ENCODE measurements around the gene FAM98B.
"Not testable (repeated sequence)": the region's sequence is repeated elsewhere in the genome, so short reads cannot be mapped to it uniquely, and the experiment has no call there.

Gene FAM98B

DNA sequence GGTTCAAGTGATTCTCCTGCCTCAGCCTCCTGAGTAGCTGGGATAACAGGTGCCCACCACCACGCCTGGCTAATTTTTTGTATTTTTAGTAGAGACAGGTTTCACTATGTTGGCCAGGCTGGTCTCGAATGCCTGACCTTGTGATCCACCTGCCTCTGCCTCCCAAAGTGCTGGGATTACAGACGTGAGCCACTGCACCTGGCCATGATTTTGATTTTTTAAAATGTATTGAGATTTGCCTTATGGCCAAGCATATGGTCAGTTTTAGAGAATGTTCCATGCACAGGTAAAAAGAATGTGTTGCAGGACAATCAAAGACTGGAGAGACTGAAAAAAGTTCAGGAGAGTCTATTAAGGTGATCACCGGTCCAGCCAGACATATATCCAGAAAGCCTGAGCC lies 16.3 kb upstream of the FAM98B start:
- H3K4me1 ChIP-seq (ENCODE audit: control insufficient read depth, insufficient read depth, low read depth, low read length); H2AFZ ChIP-seq (ENCODE audit: low read depth, low read length); H2BK120ac ChIP-seq (ENCODE audit: low read depth, low read length); H4K91ac ChIP-seq (ENCODE audit: low read length); H4K8ac ChIP-seq (ENCODE audit: low read length); H2BK12ac ChIP-seq (ENCODE audit: low read length in 2 of 2); H3K4me3 ChIP-seq (ENCODE audit: insufficient read depth in 1 of 2, low read depth in 1 of 2, low read length in 2 of 2); H2BK15ac ChIP-seq (ENCODE audit: low read depth, poor library complexity, severe bottlenecking); H3K4me2 ChIP-seq (ENCODE audit: low read length, poor library complexity, severe bottlenecking); H3K9ac ChIP-seq (ENCODE audit: low read length); H3K27me3 ChIP-seq (ENCODE audit: control insufficient read depth in 1 of 2, insufficient read depth in 1 of 2, low read length in 2 of 2); H2BK5ac ChIP-seq (ENCODE audit: low read depth, low read length, poor library complexity, severe bottlenecking); H3K4ac ChIP-seq (ENCODE audit: low read depth in 1 of 2, low read length in 2 of 2); H2AK5ac ChIP-seq (ENCODE audit: low read length, severe bottlenecking); H3K79me1 ChIP-seq (replicated peaks; ENCODE audit: low read length, poor library complexity, severe bottlenecking); H3K9me3 ChIP-seq (ENCODE audit: control insufficient read depth, low read length); H3K36me3 ChIP-seq (ENCODE audit: control insufficient read depth in 1 of 2, insufficient read depth in 2 of 2, low read depth in 1 of 2, low read length in 2 of 2); H3K23ac ChIP-seq (ENCODE audit: low read length in 2 of 2); DNase-seq; H3K18ac ChIP-seq (ENCODE audit: low read depth in 1 of 2, low read length in 2 of 2); H3K27ac ChIP-seq (ENCODE audit: low read length, poor library complexity, severe bottlenecking); H3K14ac ChIP-seq (ENCODE audit: low read length in 2 of 2): not testable (repeated sequence)
- WGBS = 91% methylated on average over 4 of the region's 4 CpGs

GRCh38 chr15:38438031-38438986 lies 15.6 kb upstream of the FAM98B start:
- whole genome bisulfite sequencing = 56% methylated on average over 2 of the region's 2 CpGs
- Histone ChIP-seq H2AK5ac (ENCODE audit: low read length, severe bottlenecking) (no peak overlapping the region), H2BK12ac (ENCODE audit: low read length in 2 of 2) (no peak overlapping the region), H2AFZ (ENCODE audit: low read depth, low read length) (no peak overlapping the region), H3K36me3 (ENCODE audit: control insufficient read depth in 1 of 2, insufficient read depth in 2 of 2, low read depth in 1 of 2, low read length in 2 of 2) (no peaks in the 10 kb centered on the region), H3K18ac (ENCODE audit: low read depth in 1 of 2, low read length in 2 of 2) (no peak overlapping the region), H3K9ac (ENCODE audit: low read length) (no peak overlapping the region), H2BK120ac (ENCODE audit: low read depth, low read length) (no peak overlapping the region), H3K23ac (ENCODE audit: low read length in 2 of 2) (no peak overlapping the region), H2BK5ac (ENCODE audit: low read depth, low read length, poor library complexity, severe bottlenecking) (no peak overlapping the region), H4K8ac (ENCODE audit: low read length) (no peak overlapping the region), H3K79me1 (replicated peaks; ENCODE audit: low read length, poor library complexity, severe bottlenecking) (no peaks in the 10 kb centered on the region), H3K4me2 (ENCODE audit: low read length, poor library complexity, severe bottlenecking) (no peak overlapping the region), H3K27ac (ENCODE audit: low read length, poor library complexity, severe bottlenecking) (no peak overlapping the region), H2BK15ac (ENCODE audit: low read depth, poor library complexity, severe bottlenecking) (no peak overlapping the region), H3K9me3 (ENCODE audit: control insufficient read depth, low read length) (no peaks in the 10 kb centered on the region), H4K91ac (ENCODE audit: low read length) (no peak overlapping the region), H3K14ac (ENCODE audit: low read length in 2 of 2) (no peak overlapping the region), H3K4ac (ENCODE audit: low read depth in 1 of 2, low read length in 2 of 2) (no peak overlapping the region), H3K4me1 (ENCODE audit: control insufficient read depth, insufficient read depth, low read depth, low read length) (peaks cover 3% of the 10 kb centered on the region), H3K4me3 (ENCODE audit: insufficient read depth in 1 of 2, low read depth in 1 of 2, low read length in 2 of 2) (no peak overlapping the region), H3K27me3 (ENCODE audit: control insufficient read depth in 1 of 2, insufficient read depth in 1 of 2, low read length in 2 of 2) (peaks cover 0 to 6% of the 10 kb centered on the region in 2 experiments)
- DNase-seq = peak; percentile 30

GRCh38 chr15:38440353-38441129 lies 13.4 kb upstream of the FAM98B start:
- Histone ChIP-seq H3K4me1 (ENCODE audit: control insufficient read depth, insufficient read depth, low read depth, low read length) (peaks cover 3% of the 10 kb centered on the region), H3K9me3 (ENCODE audit: control insufficient read depth, low read length) (no peaks in the 10 kb centered on the region), H3K23ac (ENCODE audit: low read length in 2 of 2) (no peak overlapping the region), H3K18ac (ENCODE audit: low read depth in 1 of 2, low read length in 2 of 2) (peak overlapping the region in 1 of 2 experiments; percentile 50), H2AFZ (ENCODE audit: low read depth, low read length) (peak overlapping the region; percentile 81), H2BK120ac (ENCODE audit: low read depth, low read length) (no peak overlapping the region), H4K91ac (ENCODE audit: low read length) (no peak overlapping the region), H3K36me3 (ENCODE audit: control insufficient read depth in 1 of 2, insufficient read depth in 2 of 2, low read depth in 1 of 2, low read length in 2 of 2) (no peaks in the 10 kb centered on the region), H2BK5ac (ENCODE audit: low read depth, low read length, poor library complexity, severe bottlenecking) (no peak overlapping the region), H4K8ac (ENCODE audit: low read length) (no peak overlapping the region), H2AK5ac (ENCODE audit: low read length, severe bottlenecking) (no peak overlapping the region), H3K79me1 (replicated peaks; ENCODE audit: low read length, poor library complexity, severe bottlenecking) (no peaks in the 10 kb centered on the region), H3K4ac (ENCODE audit: low read depth in 1 of 2, low read length in 2 of 2) (no peak overlapping the region), H2BK12ac (ENCODE audit: low read length in 2 of 2) (no peak overlapping the region), H3K14ac (ENCODE audit: low read length in 2 of 2) (no peak overlapping the region), H3K27me3 (ENCODE audit: control insufficient read depth in 1 of 2, insufficient read depth in 1 of 2, low read length in 2 of 2) (peaks cover 0 to 6% of the 10 kb centered on the region in 2 experiments), H3K4me3 (ENCODE audit: insufficient read depth in 1 of 2, low read depth in 1 of 2, low read length in 2 of 2) (no peak overlapping the region), H2BK15ac (ENCODE audit: low read depth, poor library complexity, severe bottlenecking) (no peak overlapping the region), H3K27ac (ENCODE audit: low read length, poor library complexity, severe bottlenecking) (no peak overlapping the region), H3K4me2 (ENCODE audit: low read length, poor library complexity, severe bottlenecking) (peak overlapping the region; percentile 54), H3K9ac (ENCODE audit: low read length) (no peak overlapping the region)
- 34% methylated on average over 9 of the region's 9 CpGs for WGBS
- peak; percentile 67 for DNase-seq

GRCh38 chr15:38441130-38441519 lies 12.8 kb upstream of the FAM98B start:
- Histone ChIP-seq H3K4me2 (ENCODE audit: low read length, poor library complexity, severe bottlenecking) (no peak overlapping the region), H4K91ac (ENCODE audit: low read length) (no peak overlapping the region), H3K18ac (ENCODE audit: low read depth in 1 of 2, low read length in 2 of 2) (no peak overlapping the region), H3K9ac (ENCODE audit: low read length) (no peak overlapping the region), H3K9me3 (ENCODE audit: control insufficient read depth, low read length) (no peaks in the 10 kb centered on the region), H3K36me3 (ENCODE audit: control insufficient read depth in 1 of 2, insufficient read depth in 2 of 2, low read depth in 1 of 2, low read length in 2 of 2) (no peaks in the 10 kb centered on the region), H2BK12ac (ENCODE audit: low read length in 2 of 2) (no peak overlapping the region), H3K4ac (ENCODE audit: low read depth in 1 of 2, low read length in 2 of 2) (no peak overlapping the region), H3K14ac (ENCODE audit: low read length in 2 of 2) (no peak overlapping the region), H3K4me1 (ENCODE audit: control insufficient read depth, insufficient read depth, low read depth, low read length) (peaks cover 3% of the 10 kb centered on the region), H2BK15ac (ENCODE audit: low read depth, poor library complexity, severe bottlenecking) (no peak overlapping the region), H3K27ac (ENCODE audit: low read length, poor library complexity, severe bottlenecking) (no peak overlapping the region), H2BK120ac (ENCODE audit: low read depth, low read length) (no peak overlapping the region), H3K79me1 (replicated peaks; ENCODE audit: low read length, poor library complexity, severe bottlenecking) (no peaks in the 10 kb centered on the region), H2AK5ac (ENCODE audit: low read length, severe bottlenecking) (no peak overlapping the region), H3K27me3 (ENCODE audit: control insufficient read depth in 1 of 2, insufficient read depth in 1 of 2, low read length in 2 of 2) (peaks cover 0 to 6% of the 10 kb centered on the region in 2 experiments), H4K8ac (ENCODE audit: low read length) (no peak overlapping the region), H2BK5ac (ENCODE audit: low read depth, low read length, poor library complexity, severe bottlenecking) (no peak overlapping the region), H2AFZ (ENCODE audit: low read depth, low read length) (no peak overlapping the region), H3K23ac (ENCODE audit: low read length in 2 of 2) (no peak overlapping the region), H3K4me3 (ENCODE audit: insufficient read depth in 1 of 2, low read depth in 1 of 2, low read length in 2 of 2) (no peak overlapping the region)
- DNase-seq = no peak
- WGBS = 100% methylated on average over 1 of the region's 3 CpGs

All from mesenchymal stem cell (in vitro differentiated cells and primary cell).